NCI-H1694 (cell line): ENCODE results near the gene AGPAT2.
A peak's percentile ranks its signal among the peaks of the same experiment; 100 is the strongest.
"Not testable (repeated sequence)": the region's sequence is repeated elsewhere in the genome, so short reads cannot be mapped to it uniquely, and the experiment has no call there.

ENCODE experiments used
- DNase-seq: peaks from one replicate; lab custom pipeline; 2025; lab: John Stamatoyannopoulos, UW

Gene AGPAT2

DNA sequence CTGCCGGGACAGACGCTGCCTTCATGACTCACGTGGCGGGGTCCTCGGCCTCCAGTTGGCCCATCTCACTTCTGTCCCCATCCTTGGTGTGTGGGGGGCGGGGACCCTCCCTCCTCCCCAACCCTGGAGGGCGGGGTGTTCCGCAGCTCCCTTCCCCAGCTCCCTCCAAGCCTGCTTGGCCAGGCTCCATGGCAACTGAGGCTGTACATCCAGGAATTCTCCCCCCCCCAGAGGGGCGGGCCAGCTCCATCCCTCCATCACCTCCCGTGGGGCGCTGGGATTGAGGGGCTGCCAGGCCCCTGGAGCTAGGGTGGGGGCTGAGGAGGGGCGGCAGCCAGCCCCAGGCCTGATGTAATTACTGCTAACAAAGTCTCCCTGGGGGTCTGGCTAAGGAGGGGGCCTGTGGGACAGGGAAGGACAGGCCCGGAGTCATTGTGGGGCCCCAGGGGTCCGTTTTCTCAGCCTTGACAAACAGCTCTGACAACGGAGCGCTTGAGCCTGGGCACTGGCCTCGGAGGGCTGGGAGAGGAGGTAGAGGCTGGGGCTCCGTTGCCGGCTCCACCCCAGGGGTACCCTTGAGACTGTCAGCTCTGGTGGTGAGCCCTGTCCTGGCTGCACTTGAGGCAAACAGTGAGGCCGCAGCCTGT lies 33.1 kb upstream of the AGPAT2 start:
- DNase-seq = no peak

GRCh38 chr9:136719195-136719880 lies 32.1 kb upstream of the AGPAT2 start:
- DNase-seq = no peak

DNA sequence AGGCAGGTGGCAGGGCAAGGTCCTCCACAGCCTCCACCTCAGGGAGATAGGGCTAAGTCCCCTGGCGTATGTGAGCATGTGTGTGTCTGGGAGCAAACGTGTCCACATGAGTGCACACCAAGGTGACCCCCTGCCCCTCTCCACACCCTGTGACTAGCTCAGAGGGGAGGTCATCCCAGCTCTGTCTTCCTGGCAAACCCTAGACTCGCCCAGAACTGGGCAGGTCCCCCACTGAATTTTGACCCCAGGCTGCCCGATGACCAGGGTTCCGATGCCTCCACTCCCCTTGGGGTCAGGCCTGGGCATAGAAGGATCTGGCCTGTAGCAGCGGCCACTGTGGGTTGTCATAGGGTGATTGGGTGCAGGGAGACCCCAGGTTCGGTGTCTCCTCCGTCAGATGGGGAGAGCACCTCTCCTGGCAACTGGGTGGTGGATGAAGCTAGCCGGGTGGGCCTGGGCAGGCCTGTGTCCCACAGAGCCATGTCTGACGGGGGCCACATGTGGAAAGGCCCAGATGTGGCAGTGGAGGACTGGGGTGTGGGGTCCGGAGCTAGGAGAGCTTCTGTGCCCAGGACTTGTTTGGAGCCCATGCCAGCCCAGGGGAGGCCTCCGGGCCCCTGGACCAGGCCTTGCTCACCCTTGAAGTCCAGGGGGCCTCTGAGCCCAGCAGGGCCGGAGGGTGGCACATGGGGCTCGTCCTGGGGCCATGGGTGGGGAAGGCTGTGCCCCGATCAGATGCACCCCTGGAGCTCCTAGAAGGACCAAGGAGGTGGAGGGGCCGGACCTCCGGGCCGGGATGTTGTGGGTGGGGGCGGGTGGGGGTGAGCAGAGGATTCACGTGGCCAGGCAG lies 31.3 kb upstream of the AGPAT2 start:
- no peak for DNase-seq

- DNase-seq = no peak
Observed at GRCh38 chr9:136717399-136717798, 30.1 kb upstream of the AGPAT2 start.

- DNase-seq = no peak
Observed at GRCh38 chr9:136714893-136715274, 27.6 kb upstream of the AGPAT2 start.

GRCh38 chr9:136714096-136714892 lies 27.0 kb upstream of the AGPAT2 start:
- no peak for DNase-seq

GRCh38 chr9:136713550-136713949 lies 26.3 kb upstream of the AGPAT2 start:
- peak; percentile 21 for DNase-seq

GRCh38 chr9:136712690-136713544 lies 25.7 kb upstream of the AGPAT2 start:
- no peak for DNase-seq

DNA sequence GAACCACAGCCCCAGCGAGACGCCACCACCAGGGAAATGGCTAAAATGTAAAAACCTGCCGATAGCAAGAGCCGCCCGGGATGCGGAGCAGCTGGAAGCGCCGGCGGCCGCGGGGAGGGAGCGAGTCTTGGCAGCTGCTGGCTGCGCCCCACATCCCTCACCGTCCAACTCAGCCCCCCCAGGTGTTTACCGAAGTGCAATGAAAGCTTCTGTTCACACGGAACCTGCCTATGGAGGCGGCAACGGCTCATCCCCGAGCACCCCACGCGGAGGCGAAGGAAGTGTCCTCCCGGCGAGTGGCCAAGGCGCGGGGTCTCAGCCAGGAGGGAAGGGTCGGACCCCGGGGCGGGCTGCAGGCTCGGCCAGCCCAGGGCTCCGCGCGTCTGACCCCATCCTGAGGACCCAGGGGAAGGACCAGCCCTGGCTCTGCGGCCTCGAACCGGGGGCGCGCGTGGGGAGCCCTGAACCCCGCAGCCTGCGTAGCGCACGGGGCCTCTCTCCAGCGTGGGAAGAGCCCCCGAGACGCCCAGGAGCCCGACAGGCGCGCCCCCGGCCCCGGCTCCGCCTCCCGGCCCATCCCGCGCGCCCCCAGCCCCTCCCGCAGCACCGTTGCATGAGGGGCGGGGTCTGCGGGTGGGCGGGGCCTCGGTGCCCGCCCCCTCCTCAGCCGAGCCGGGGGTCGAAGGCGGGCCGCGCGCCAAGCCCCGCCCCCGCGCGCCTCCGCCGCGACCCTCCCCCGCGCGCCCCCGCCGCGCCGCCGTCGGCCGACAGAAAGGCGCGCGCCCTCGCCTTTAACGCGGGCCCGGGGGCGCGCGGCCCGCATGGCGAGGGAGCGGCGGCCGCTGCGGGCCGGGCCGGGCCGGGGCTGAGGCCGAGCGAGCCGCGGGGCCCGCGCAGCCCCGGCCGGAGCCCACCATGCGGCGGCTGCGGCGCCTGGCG lies 24.8 kb upstream of the AGPAT2 start, which contains the start of gene DIPK1B:
Gene DIPK1B, plus strand, starts transcription at position 822 of the 939 bp plus-strand sequence. Its CDS starts 94 bp downstream, at position 916.
- peak; percentile 26 for DNase-seq

DNA sequence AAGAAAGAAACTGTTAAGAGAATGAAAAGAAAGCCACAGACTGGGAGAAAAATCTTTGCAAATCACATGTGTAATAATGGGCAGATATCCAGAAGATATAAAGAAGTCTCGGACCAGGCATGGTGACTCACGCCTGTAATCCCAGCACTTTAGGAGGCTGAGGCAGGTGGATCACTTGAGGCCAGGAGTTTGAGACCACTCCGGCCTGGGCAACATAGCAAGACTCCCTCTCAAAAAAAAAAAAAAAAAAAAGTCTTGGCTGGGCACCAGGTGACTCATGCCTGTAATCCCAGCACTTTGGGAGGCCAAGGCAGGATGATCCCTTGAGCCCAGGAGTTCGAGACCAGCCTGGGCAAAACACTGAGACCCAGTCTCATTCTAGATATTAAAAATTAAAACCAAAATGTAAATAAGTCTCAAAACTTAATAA lies 24.0 kb upstream of the AGPAT2 start:
- DNase-seq = not testable (repeated sequence)

- no peak for DNase-seq
Observed at GRCh38 chr9:136710543-136710942, 23.3 kb upstream of the AGPAT2 start.

- no peak for DNase-seq
Observed at GRCh38 chr9:136709454-136710109, 22.3 kb upstream of the AGPAT2 start.

GRCh38 chr9:136707849-136708517 lies 20.7 kb upstream of the AGPAT2 start:
- no peak for DNase-seq

DNA sequence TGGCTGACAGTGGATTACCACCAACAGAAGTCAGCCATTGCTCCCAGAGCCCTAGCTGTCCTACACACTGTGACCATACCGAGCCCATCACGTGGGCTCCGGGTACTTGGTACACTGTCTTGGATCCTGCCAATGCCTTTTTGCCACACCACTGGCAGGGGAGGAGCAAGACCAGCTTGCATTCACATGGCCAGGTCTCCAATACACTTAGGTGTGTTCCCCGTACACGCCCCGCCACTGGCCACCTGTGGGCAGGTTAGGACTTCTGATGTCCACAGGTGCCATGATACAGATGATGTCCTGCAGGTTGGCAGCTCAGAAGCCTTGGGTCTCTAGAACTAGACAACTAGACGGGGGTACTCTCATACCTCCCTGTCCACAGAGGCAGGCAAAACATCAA lies 19.8 kb upstream of the AGPAT2 start:
- no peak for DNase-seq

GRCh38 chr9:136705564-136705963 lies 18.3 kb upstream of the AGPAT2 start:
- no peak for DNase-seq

- not testable (repeated sequence) for DNase-seq
Observed at GRCh38 chr9:136704741-136705140, 17.5 kb upstream of the AGPAT2 start.

- DNase-seq = no peak
Observed at GRCh38 chr9:136703276-136703860, 16.1 kb upstream of the AGPAT2 start.

GRCh38 chr9:136701668-136702053 lies 14.4 kb upstream of the AGPAT2 start:
- no peak for DNase-seq
